ENCODE results near the gene MTOR.

The MTOR gene

DNA sequence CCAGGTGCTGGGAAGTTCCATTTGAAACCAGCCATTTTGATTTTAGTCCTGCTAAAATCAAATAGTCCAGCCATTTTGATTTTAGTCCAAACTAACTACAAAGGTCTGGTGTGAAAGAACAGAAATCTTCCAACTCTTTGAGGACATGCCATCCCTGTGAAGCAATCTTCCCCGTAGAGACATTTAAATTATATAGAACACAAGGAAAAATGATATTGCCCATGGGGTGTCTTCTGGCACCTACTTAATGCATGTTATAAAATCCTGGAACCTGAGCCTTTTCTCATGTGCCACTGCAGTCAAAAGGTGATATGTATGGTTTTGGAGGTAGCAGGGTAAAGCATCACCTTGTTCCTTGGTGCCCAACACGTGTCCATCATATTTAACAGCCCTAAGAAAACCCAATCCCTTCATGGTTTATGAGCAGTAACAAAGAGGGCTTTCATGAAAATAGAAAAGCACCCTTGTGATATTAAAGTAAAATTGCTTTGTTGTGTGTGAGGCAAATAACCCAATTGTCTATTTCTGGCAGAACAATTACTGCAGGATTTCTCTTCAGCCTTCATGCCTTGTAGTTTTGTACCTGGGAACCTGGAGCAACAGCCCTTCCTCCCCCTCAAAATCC, 46.9 kb downstream of the MTOR start:
- H3K4me3 ChIP-seq (ENCODE audit: low read length), result no peak overlapping the region
- no peak for TF ChIP-seq ZNF274 (IDR thresholded peaks at IDR 0.05; ENCODE audit: low read depth, low read length)

DNA sequence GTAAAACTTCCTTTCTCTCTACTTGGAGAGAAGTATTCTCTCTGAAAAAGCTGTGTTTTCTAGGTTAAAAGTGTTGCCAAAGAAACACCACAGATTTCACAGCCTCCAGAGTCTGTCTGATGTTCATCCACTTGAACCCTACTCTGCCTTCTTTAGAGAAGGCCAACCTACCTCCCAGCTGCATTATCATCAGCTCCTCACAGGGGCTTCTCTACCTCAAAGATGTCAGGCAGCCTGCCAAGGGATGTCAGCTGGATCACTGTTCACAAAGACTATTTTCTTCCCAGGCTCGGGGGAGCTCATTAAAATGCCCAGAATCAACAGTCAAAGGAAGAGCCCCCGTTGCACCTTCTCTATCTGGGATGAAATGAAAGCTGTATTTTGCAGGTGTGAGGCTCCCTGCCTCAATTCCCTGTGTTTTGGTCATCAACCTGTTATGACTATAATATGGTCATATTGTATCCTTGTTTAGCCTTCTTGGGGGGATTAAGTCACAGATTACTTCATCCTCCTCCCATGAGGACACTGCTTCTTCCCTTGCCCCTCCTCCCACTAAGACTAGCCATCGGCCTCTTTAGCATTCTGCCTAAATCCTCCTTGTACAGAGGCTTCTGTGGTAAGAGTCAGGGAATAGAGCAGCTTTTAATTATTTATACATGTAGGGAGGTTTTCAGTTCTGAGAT, 47.5 kb downstream of the MTOR start:
- no peak for TF ChIP-seq ZNF274 (IDR thresholded peaks at IDR 0.05; ENCODE audit: low read depth, low read length)
- no peak overlapping the region for H3K4me3 ChIP-seq (ENCODE audit: low read length)

GRCh38 chr1:11211925-11212587, 50.3 kb downstream of the MTOR start:
- TF ChIP-seq ZNF274 (IDR thresholded peaks at IDR 0.05; ENCODE audit: low read depth, low read length), result no peak

GRCh38 chr1:11211461-11211860, 50.9 kb downstream of the MTOR start:
- H3K4me3 ChIP-seq (ENCODE audit: low read length), result no peak overlapping the region
- TF ChIP-seq ZNF274 (IDR thresholded peaks at IDR 0.05; ENCODE audit: low read depth, low read length), result no peak

More at GRCh38 chr1:11211925-11212587, 50.3 kb downstream of the MTOR start:
- no peak overlapping the region for H3K4me3 ChIP-seq (ENCODE audit: low read length)

DNA sequence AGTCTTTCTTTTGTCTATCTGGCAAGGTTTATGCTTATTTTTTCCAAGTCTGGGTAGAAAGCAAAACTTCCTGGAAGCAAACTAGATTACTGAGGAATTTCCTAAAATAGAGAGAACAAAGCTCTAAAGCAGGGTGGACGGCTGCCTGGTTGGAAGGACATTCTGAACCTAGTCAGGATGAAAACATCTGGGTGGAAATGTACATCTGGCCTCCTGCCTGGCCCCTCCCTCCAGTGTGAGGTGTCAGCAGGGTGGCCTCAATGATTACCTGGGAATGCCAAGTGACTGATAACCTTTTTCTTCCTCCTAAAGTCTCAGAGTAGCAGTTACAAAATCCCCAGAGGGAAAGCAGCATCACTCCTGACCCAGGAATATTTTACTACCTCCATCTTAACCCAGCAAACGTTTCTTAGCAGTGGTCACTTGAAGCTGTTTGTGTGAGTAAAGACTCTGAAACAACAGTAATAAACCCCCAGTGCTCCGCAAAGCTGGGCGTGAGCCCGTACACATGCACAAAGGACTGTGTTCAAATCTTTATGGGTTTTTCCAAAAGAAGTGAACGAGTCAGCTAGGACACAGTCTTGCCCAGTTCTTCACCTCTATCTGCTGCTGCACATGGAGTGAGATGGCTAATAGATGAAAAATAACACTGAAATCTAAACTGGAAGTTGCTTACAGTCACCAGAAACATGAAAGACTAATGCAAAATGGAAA, 54.3 kb downstream of the MTOR start:
- no peak for TF ChIP-seq ZNF274 (IDR thresholded peaks at IDR 0.05; ENCODE audit: low read depth, low read length)
- no peak overlapping the region for H3K4me3 ChIP-seq (ENCODE audit: low read length)

- H3K4me3 ChIP-seq (ENCODE audit: low read length), result no peak overlapping the region
- TF ChIP-seq ZNF274 (IDR thresholded peaks at IDR 0.05; ENCODE audit: low read depth, low read length), result no peak
Observed at GRCh38 chr1:11204396-11205190, 57.8 kb downstream of the MTOR start.

GRCh38 chr1:11198851-11199594, 63.3 kb downstream of the MTOR start:
- no peak for TF ChIP-seq ZNF274 (IDR thresholded peaks at IDR 0.05; ENCODE audit: low read depth, low read length)

GRCh38 chr1:11198257-11198656, 64.1 kb downstream of the MTOR start:
- H3K4me3 ChIP-seq (ENCODE audit: low read length), result no peak overlapping the region
- TF ChIP-seq ZNF274 (IDR thresholded peaks at IDR 0.05; ENCODE audit: low read depth, low read length), result no peak

More at GRCh38 chr1:11198851-11199594, 63.3 kb downstream of the MTOR start:
- no peak overlapping the region for H3K4me3 ChIP-seq (ENCODE audit: low read length)

DNA sequence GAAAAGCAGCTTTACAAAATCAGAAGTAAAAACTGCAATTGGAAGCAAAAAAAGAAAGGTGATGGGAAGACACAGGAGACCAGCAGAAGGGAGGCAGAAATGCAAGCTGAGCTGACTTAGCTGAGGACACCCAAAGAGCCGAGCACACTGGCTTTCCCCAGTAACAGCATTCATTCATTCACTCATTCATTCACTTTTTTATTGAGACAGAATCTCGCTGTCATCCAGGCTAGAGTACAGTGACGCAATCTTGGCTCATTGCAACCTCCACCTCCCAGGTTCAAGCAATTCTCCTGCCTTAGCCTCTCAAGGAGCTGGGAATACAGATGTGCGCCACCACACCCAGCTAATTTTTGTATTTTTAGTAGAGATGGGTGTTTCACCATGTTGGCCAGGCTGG, 65.0 kb downstream of the MTOR start:
- no peak overlapping the region for H3K4me3 ChIP-seq (ENCODE audit: low read length)
- TF ChIP-seq ZNF274 (IDR thresholded peaks at IDR 0.05; ENCODE audit: low read depth, low read length), result no peak

DNA sequence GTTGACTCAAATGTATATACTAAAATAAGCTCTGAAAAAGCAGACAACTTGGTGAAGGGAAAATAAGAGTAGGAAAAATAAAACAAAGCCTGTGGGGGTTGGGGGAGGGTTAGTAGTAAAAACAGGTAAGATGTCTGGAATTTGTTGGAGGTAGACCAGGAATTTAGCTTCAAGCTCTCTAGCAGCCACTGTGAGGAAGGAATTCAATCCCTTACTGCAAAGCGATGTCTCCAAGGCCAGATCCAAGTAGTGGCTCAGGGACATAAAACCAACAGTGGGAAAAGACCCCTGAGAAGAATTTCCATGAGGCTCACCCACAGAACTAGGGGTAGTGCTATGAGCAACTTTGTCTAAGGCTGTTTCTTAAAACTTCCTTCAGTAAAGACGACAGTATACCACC, 65.4 kb downstream of the MTOR start:
- no peak for TF ChIP-seq ZNF274 (IDR thresholded peaks at IDR 0.05; ENCODE audit: low read depth, low read length)
- no peak overlapping the region for H3K4me3 ChIP-seq (ENCODE audit: low read length)

DNA sequence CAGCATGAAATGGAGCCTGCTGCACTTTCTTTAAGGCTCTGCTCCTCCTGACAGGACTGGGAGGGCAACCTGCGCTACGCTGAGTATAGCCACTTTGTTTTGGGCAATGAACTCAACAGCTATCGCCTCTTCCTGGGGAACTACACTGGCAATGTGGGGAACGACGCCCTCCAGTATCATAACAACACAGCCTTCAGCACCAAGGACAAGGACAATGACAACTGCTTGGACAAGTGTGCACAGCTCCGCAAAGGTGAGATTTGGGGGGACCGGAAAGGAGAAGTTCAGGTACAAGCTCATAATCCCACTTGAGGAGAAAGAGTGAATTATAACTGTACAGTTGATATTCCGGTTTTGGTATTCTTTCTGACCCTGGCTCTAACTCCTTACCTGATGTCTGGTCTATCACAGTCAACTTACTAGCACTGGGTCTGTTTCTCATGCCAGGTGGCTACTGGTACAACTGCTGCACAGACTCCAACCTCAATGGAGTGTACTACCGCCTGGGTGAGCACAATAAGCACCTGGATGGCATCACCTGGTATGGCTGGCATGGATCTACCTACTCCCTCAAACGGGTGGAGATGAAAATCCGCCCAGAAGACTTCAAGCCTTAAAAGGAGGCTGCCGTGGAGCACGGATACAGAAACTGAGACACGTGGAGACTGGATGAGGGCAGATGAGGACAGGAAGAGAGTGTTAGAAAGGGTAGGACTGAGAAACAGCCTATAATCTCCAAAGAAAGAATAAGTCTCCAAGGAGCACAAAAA, 67.8 kb downstream of the MTOR start:
- no peak for TF ChIP-seq ZNF274 (IDR thresholded peaks at IDR 0.05; ENCODE audit: low read depth, low read length)
- H3K4me3 ChIP-seq (ENCODE audit: low read length), result no peak overlapping the region

GRCh38 chr1:11193376-11193775, 69.0 kb downstream of the MTOR start:
- no peak overlapping the region for H3K4me3 ChIP-seq (ENCODE audit: low read length)
- no peak for TF ChIP-seq ZNF274 (IDR thresholded peaks at IDR 0.05; ENCODE audit: low read depth, low read length)
